ENCODE measurements around the gene CEMIP. TPM values are rescaled to one million over a fixed set of nuclear protein-coding genes. Genes with fewer than 3 reads are reported as not detected.

The CEMIP gene
- total and polyA plus RNA-seq, 12 donors, result 0.08 to 2.2 (median 0.35) TPM

GRCh38 chr15:80831606-80832224, 52.5 kb downstream of the CEMIP start:
- intact Hi-C loops (cut with DNase I), result no loop called here
- H3K27ac ChIP-seq, result no peak overlapping the region
- H3K4me3 ChIP-seq, result no peak overlapping the region
- no peak for TF ChIP-seq CTCF (IDR thresholded peaks at IDR 0.05)
- no peak for TF ChIP-seq POLR2A (IDR thresholded peaks at IDR 0.05)
- no peaks in the 10 kb centered on the region for H3K27me3 ChIP-seq
- no peaks in the 10 kb centered on the region for H3K4me1 ChIP-seq (replicated peaks in 1 of 2)
- 65 to 82% (median 74%) methylated on average over 4 to 7 of the region's 7 CpGs for WGBS, 4 donors
- no peaks in the 10 kb centered on the region for H3K36me3 ChIP-seq (replicated peaks in 1 of 2)
- no peaks in the 10 kb centered on the region for H3K9me3 ChIP-seq (replicated peaks in 1 of 3)
- DNase-seq, result no peak

- Histone ChIP-seq H3K4me3 (no peak overlapping the region), H3K27me3 (no peaks in the 10 kb centered on the region), H3K9me3 (replicated peaks in 1 of 3) (no peaks in the 10 kb centered on the region), H3K27ac (no peak overlapping the region), H3K36me3 (replicated peaks in 1 of 2) (no peaks in the 10 kb centered on the region), H3K4me1 (replicated peaks in 1 of 2) (no peaks in the 10 kb centered on the region)
- no peak for DNase-seq
- TF ChIP-seq POLR2A (IDR thresholded peaks at IDR 0.05) (no peak), CTCF (IDR thresholded peaks at IDR 0.05) (no peak)
- intact Hi-C loops (cut with DNase I), result no loop called here
- WGBS, 4 donors, result 50 to 64% (median 56%) methylated on average over 3 of the region's 3 CpGs
Observed at GRCh38 chr15:80832686-80833085, 53.5 kb downstream of the CEMIP start.

DNA sequence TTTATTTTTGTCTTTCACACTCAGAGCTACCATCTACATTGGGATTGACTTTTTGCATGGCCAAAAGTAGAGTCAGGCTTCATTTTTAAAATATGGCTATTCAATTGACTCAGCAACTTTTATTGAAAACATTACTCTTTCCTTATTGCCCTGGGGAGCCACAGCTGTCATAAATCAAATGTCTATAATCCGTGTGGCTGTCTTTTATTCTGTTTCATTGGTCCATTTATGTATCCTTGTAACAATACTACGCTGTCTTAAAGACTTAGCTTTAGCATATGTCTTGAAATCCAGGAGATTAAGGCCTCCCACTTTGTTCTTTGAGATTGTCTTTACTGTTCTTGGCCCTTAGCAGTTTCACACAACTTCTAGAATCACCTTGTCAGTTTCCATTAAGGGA, 55.2 kb downstream of the CEMIP start:
- Histone ChIP-seq H3K36me3 (replicated peaks in 1 of 2) (no peaks in the 10 kb centered on the region), H3K4me3 (no peak overlapping the region), H3K9me3 (replicated peaks in 1 of 3) (no peaks in the 10 kb centered on the region), H3K27ac (no peak overlapping the region), H3K4me1 (replicated peaks in 1 of 2) (no peaks in the 10 kb centered on the region), H3K27me3 (no peaks in the 10 kb centered on the region)
- DNase-seq, result no peak
- no peak for TF ChIP-seq POLR2A (IDR thresholded peaks at IDR 0.05)
- no peak for TF ChIP-seq CTCF (IDR thresholded peaks at IDR 0.05)
- intact Hi-C loops (cut with DNase I), result no loop called here
- WGBS, 4 donors, result 72 to 88% (median 84%) methylated on average over 2 of the region's 2 CpGs

DNA sequence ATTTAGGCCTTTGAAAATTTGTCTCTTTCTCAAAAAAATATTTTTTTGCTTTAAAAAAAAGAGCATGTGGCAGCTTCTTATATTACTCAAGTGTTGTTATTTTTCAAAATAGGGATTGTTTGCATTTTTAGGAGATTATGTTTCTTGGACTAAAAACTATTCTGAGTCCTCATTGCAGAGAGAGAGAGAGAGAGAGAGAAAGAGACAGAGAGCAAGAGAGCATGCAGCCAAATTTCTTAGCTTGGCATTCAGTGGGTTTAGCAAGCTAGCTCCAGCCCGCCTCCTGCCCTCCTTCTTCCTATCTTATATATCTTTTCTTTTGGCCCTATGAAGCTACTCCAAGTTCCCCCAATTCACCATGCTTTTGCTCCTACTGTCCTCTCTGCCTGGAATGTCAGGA, 55.7 kb downstream of the CEMIP start:
- no peaks in the 10 kb centered on the region for H3K27me3 ChIP-seq
- no peak overlapping the region for H3K27ac ChIP-seq
- TF ChIP-seq POLR2A (IDR thresholded peaks at IDR 0.05) (no peak), CTCF (IDR thresholded peaks at IDR 0.05) (no peak)
- no peaks in the 10 kb centered on the region for H3K36me3 ChIP-seq (replicated peaks in 1 of 2)
- no peak overlapping the region for H3K4me3 ChIP-seq
- WGBS, 4 donors, result 82 to 100% (median 96%) methylated on average over 1 of the region's 1 CpG
- H3K9me3 ChIP-seq (replicated peaks in 1 of 3), result no peaks in the 10 kb centered on the region
- H3K4me1 ChIP-seq (replicated peaks in 1 of 2), result no peaks in the 10 kb centered on the region
- no peak for DNase-seq
- intact Hi-C loops (cut with DNase I), result no loop called here

All from adrenal gland (tissue), 12 donors.